ENCODE measurements around the gene DDX4.
"Not testable (repeated sequence)": the region's sequence is repeated elsewhere in the genome, so short reads cannot be mapped to it uniquely, and the experiment has no call there.

The DDX4 gene

GRCh38 chr5:55715519-55716078 is 22.3 kb upstream of the DDX4 start:
- no peak for DNase-seq (ENCODE audit: low read depth, low spot score)
- no peak overlapping the region for H3K4me3 ChIP-seq (ENCODE audit: low read length)

GRCh38 chr5:55719026-55719425 is 18.8 kb upstream of the DDX4 start:
- DNase-seq (ENCODE audit: low read depth, low spot score); H3K4me3 ChIP-seq (ENCODE audit: low read length): not testable (repeated sequence)

DNA sequence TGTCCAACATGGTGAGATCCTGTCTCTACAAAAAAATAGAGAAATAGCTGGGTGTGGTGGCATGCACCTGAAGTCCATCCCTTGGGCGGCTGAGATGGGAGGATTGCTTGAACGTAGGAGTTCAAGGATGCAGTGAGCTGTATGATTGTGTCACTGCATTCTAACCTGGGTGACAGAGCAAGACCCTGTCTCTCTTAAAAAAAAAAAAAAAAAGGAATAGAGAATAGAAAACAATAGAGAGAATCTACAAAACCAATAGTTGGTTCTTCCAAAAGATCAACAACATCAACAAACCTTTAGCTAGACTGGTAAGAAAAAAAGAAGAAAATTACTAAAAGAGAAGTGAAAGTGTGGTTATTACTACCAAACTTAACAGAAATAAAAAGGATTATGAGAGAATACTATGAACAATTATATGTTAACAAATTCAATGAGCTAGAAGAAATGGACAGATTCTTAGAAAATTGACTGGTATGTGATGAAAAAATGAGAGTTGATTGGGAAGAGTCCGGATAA is 17.6 kb upstream of the DDX4 start:
- no peak for DNase-seq (ENCODE audit: low read depth, low spot score)
- H3K4me3 ChIP-seq (ENCODE audit: low read length) = no peak overlapping the region

GRCh38 chr5:55724281-55724680 is 13.6 kb upstream of the DDX4 start:
- H3K4me3 ChIP-seq (ENCODE audit: low read length) = no peak overlapping the region
- DNase-seq (ENCODE audit: low read depth, low spot score) = no peak

DNA sequence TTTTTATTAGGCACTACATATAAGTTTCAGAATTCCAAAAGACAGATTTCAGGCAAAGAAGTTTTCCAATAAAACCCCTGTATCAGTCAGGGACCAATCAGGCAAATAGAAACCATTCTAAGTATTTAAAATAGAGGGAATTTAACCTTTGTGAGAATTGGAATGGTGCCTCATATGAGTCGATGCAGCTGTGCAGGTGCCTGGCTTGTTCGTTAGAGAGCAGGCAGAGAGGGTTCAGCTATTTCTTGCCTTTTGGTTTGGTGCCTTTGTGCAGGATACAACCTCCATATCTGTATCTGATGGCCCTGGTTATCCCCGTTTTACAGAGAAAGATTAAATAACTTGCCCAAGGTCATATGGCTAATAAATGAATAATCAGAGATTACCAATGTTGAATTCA is 6.0 kb upstream of the DDX4 start:
- no peak for DNase-seq (ENCODE audit: low read depth, low spot score)
- no peak overlapping the region for H3K4me3 ChIP-seq (ENCODE audit: low read length)

DNA sequence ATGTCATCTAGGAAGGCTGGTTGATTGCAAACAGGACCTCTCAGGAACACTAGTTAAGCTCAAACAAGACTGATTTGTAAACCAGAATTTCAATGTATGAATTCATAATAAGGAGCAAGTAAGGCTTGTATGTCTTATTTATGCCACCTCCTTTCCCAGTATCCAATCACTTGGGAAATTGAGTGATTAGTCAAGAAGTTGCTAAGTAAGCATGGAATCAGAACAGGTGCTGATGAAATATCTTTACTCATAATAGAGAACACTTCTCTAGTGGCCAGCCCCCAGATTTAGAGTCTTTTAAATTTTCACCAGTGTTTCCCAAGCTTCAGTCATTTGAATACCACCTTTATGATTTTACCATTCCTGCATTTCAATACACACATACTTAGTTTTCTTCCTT is 5.3 kb upstream of the DDX4 start:
- no peak overlapping the region for H3K4me3 ChIP-seq (ENCODE audit: low read length)
- no peak for DNase-seq (ENCODE audit: low read depth, low spot score)

- no peak for DNase-seq (ENCODE audit: low read depth, low spot score)
- H3K4me3 ChIP-seq (ENCODE audit: low read length) = no peak overlapping the region
Measured at GRCh38 chr5:55734658-55735057, 3.2 kb upstream of the DDX4 start.

DNA sequence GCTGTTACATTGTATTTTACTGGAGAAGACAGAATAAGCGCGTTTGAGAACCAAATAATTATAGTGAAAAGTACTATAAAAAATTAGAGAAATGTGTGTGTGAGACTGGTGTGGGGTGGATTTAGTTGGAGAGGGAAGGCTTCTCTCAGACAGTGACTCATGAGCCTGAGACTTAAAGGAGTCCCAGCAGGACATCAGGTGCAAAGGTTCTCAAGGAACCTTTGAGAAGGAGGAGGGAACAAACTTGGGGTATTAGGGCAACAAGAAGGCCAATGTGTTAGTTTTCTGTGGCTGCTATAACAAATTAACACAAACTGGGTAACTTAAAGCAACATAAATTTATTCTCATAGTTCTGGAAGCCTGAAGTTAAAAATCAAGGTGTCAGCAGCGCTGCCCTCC is 4.9 kb downstream of the DDX4 start:
- H3K4me3 ChIP-seq (ENCODE audit: low read length) = no peak overlapping the region
- no peak for DNase-seq (ENCODE audit: low read depth, low spot score)

GRCh38 chr5:55747778-55748318 is 10.0 kb downstream of the DDX4 start:
- DNase-seq (ENCODE audit: low read depth, low spot score) = no peak
- no peak overlapping the region for H3K4me3 ChIP-seq (ENCODE audit: low read length)

- H3K4me3 ChIP-seq (ENCODE audit: low read length) = no peak overlapping the region
- DNase-seq (ENCODE audit: low read depth, low spot score) = no peak
Measured at GRCh38 chr5:55749387-55749786, 11.5 kb downstream of the DDX4 start.

GRCh38 chr5:55750063-55750462 is 12.2 kb downstream of the DDX4 start:
- no peak overlapping the region for H3K4me3 ChIP-seq (ENCODE audit: low read length)
- DNase-seq (ENCODE audit: low read depth, low spot score) = no peak

DNA sequence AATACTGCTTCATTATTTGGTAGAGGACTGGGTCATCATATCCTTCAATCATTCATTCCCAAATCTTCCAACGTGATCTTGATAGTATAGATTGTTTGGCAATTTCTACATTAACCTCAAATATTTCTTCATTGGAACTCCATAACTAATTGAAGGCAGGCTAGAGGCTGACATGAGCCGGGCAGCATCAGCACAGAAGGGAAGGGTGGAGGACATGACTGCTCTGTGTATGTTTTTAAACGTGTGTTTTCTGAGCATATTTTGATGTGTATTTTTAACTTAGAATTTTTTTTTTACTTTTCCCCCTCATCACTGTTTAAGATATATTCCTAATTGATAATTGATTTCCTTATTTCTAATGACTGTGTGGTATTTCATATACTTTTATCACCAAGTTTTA is 12.6 kb downstream of the DDX4 start:
- DNase-seq (ENCODE audit: low read depth, low spot score) = no peak
- no peak overlapping the region for H3K4me3 ChIP-seq (ENCODE audit: low read length)

GRCh38 chr5:55758231-55758630 is 20.4 kb downstream of the DDX4 start:
- DNase-seq (ENCODE audit: low read depth, low spot score) = no peak
- no peak overlapping the region for H3K4me3 ChIP-seq (ENCODE audit: low read length)

GRCh38 chr5:55758714-55759113 is 20.9 kb downstream of the DDX4 start:
- DNase-seq (ENCODE audit: low read depth, low spot score) = no peak
- H3K4me3 ChIP-seq (ENCODE audit: low read length) = no peak overlapping the region

DNA sequence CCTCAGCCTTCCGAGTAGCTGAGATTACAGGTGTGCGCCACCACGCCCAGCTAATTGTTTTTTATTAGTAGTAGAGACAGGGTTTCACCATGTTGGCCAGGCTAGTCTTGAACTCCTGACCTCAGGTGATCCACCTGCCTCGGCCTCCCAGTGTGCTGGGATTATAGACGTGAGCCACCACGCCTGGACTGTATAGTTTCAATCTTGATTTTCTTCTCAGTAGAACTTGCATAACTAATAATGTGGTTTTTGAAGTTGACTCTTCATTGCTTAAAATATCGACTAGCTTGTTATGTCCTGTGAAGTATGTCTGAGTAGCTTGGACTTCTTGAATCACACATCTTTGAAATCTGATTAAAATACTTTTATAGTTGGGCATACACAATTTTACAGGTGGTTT is 23.9 kb downstream of the DDX4 start:
- not testable (repeated sequence) for DNase-seq (ENCODE audit: low read depth, low spot score); H3K4me3 ChIP-seq (ENCODE audit: low read length)

DNA sequence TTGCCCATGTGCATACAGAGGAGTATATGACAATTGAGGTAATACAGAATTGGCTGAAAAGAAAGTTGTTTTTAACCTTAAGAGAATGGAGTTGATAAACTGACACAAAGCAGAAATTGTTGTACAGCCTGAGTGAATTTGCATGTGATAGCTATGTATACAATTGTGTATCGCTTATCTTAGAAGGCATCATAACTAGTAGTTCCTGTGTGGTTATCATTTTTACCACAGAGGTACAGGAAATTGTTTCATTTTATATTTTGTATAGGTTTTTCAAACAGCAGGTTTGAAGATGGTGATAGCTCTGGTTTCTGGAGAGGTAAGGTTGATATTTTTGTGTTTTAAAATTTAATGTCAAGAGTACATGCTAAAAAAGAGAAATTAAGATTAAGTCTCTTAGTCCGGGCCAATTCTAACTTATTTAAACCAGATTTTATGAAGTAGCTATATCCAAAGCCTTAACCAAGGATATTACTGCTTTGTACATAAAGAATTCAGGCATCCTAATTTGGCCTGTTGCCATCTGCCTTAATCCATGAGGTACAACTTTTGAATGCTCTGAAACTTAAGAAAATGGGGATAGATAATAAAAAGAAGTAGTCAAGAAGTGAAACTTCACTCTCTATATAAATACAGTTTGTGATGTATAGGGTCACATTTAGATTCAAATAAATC is 26.0 kb downstream of the DDX4 start:
- H3K4me3 ChIP-seq (ENCODE audit: low read length) = no peak overlapping the region
- DNase-seq (ENCODE audit: low read depth, low spot score) = peak; percentile 80

DNA sequence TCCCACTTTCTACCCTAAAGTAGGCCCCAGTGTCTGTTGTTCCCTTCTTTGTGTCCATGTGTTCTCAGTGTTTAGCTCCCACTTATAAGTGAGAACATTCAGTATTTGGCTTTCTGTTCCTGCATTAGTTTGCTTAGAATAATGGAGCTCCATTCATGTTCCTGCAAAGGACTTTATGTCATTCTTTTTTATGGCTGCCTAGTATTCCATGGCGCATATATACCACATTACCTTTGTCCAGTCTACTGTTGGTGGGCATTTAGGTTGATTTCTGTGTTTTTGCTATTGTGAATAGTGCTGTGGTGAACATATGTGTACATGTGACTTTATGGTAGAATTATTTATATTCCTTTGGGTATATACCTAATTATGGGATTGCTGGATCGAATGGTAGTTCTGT is 30.4 kb downstream of the DDX4 start:
- H3K4me3 ChIP-seq (ENCODE audit: low read length) = no peak overlapping the region
- DNase-seq (ENCODE audit: low read depth, low spot score) = no peak

DNA sequence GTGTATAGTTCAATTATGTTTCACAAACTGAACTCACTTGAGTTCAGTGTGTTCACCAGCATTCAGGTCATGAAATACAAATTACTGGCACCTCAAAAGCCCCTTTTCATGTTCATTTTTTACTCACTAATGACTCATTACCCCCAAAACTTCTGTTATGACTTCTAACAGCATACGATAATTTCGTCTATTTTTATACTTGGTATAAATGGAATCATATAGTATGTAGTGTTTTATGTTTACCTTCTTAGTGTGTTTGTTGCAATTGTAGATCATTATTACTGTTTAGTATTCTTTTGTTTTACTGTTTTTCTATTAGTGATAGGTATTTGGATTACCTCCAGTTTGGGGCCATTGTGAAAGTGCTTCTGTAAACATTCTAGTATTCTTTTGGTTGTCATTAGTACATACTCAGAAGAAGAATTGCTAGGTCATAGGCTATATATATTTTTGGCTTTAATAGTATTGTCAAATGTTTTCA is 33.4 kb downstream of the DDX4 start:
- no peak overlapping the region for H3K4me3 ChIP-seq (ENCODE audit: low read length)
- no peak for DNase-seq (ENCODE audit: low read depth, low spot score)

DNA sequence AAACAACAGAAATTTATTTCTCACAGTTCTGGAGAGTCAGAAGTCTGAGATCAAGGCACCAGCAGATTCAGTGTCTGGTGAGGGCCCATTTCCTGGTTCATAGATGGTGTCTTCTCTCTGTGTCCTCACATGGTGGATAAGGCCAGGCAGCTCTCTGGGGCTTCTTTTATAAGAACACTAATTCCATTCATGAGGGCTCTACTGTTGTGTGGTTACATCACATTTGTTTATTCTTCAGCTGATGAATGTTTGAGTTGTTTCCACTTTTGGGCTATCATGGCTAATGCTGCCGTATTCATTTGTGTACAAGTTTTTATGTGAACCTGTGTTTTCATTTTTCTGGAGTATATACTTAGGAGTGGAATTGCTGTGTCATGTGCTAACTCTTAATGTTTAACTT is 35.2 kb downstream of the DDX4 start:
- DNase-seq (ENCODE audit: low read depth, low spot score) = no peak
- no peak overlapping the region for H3K4me3 ChIP-seq (ENCODE audit: low read length)

DNA sequence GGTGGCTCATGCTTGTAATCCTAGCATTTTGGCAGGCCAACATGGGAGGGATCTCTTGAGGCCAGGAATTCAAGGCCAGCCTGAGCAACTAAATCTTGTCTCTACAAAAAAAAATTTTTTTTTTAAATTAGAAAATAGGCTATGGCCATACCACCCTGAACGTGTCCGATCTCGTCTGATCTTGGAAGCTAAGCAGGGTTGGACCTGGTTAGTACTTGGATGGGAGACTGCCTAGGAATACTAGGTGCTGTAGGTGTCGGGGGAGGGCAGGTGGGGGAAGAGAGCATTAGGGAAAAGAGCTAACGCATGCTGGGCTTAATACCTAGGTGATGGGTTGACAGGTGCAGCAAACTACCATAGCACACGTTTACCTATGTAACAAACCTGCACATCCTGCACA is 39.5 kb downstream of the DDX4 start:
- H3K4me3 ChIP-seq (ENCODE audit: low read length) = no peak overlapping the region
- DNase-seq (ENCODE audit: low read depth, low spot score) = no peak

- DNase-seq (ENCODE audit: low read depth, low spot score) = peak; percentile 35
- no peak overlapping the region for H3K4me3 ChIP-seq (ENCODE audit: low read length)
Measured at GRCh38 chr5:55800924-55801323, 63.1 kb downstream of the DDX4 start.
